Activated CD4-positive, alpha-beta T cell treated with anti-CD3 and anti-CD28 coated beads for 24 hours (primary cell): ENCODE results near the gene NOTO.
"Not testable (repeated sequence)": the region's sequence is repeated elsewhere in the genome, so short reads cannot be mapped to it uniquely, and the experiment has no call there.

ENCODE experiments used
- DNase-seq, 2 donors: peaks; one replicate each; pipeline ENCODE4 v3.0.0-alpha.2; 2020; ENCODE audit warnings: low read depth in 2 of 2

Gene NOTO

DNA sequence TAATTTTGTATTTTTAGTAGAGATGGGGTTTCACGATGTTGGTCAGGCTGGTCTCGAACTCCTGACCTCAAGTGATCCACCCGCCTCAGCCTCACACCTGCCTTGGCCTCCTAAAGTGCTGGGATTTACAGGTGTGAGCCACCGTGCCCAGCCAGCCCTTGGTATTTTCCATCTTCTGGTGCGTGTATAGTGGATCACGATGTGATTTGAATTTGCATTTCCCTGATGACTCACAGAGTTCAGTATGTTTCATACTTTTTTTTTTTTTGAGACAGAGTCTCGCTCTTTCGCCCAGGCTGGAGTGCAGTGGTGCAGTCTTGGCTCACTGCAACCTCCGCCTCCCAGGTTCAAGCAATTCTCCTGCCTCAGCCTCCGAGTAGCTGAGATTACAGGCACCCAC is 2.1 kb upstream of the NOTO start:
- not testable (repeated sequence) for DNase-seq

GRCh38 chr2:73203055-73203681 is 794 bp downstream of the NOTO start:
- DNase-seq = no peak

DNA sequence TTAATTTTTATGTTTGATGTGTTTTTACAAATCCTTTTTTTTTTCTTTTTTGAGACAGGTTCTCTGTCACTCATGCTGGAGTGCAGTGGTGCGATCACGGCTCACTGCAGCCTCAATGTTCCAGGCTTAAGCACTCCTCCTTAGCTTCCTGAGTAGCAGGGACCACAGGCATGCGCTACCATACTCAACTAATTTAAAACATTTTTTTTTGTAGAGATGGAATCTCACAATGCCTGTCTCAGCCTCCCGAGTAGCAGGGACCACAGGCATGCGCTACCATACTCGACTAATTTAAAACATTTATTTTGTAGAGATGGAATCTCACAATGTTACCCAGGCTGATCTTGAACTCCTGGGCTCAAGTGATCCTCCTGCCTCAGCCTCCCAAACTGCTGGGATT is 3.2 kb downstream of the NOTO start:
- DNase-seq = no peak

GRCh38 chr2:73208258-73208657 is 5.9 kb downstream of the NOTO start:
- no peak for DNase-seq

DNA sequence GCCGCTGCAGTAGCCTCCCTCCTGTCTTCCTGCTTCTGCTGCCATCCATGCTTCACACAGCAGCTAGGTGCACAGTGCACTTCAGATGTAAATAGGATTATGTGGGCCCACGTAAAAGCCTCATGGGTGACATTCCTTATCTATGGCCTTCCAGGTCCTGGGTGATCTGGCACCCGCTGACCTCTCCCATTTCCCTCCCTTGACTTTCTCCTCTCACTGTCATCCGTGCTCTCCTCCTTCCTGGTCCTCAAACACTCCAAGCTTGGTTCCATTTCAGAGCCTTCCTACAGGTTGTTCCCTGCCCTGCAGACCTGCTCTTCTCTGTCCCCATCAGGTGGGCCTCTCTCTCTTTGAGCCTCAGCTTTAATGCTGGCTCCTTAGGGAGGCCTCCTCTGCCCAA is 7.6 kb downstream of the NOTO start:
- no peak for DNase-seq

DNA sequence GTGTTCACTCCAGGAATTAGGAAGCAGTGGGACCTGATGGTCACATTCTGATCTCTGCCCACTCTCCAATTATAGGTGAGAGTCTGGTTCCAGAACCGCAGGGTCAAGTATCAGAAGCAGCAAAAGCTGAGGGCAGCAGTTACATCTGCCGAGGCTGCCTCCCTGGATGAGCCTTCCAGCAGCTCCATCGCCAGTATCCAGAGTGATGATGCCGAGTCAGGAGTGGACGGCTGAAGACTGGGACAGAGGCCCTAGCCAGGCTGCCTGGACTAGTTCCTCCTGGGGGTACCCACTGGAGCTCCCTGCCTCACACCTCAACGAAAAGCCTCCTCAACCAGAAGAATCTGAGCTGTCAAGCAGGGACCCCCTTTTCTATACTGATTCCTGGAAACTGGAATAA is 8.3 kb downstream of the NOTO start:
- no peak for DNase-seq

- no peak for DNase-seq
Measured at GRCh38 chr2:73212098-73212447, 9.7 kb downstream of the NOTO start.

DNA sequence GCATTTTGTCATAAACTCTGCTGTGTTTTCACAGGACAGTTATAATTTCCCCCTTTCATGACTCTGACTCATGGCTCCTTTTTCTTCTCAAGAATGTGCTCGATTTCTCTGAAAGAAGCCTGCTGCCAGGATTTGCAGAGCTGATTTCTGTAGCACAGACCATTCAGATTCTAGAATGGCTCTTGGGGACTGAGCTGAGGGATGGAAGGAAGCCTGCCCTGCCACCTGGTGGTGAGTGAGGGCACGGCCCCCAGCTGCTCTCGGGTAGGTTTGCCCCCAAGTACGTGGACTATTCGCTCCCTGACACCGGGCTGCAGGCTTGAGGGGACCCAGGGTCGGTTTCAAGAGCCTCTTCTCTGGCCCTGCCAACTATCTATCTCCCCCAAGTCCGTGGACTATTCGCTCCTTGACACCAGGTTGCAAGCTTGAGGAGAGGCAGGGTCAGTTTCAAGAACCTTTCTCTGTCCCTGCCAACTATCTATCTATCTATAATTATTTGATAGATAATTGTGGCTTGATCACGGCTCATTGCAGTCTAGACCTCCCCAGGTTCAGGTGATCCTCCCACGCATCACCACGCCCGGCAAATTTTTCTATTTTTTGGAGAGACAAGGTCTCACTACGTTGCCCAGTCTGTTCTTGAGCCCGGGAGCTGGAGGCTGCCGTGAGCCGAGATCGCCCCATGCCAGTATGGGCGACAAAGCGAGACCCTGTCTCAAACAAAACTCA is 10.2 kb downstream of the NOTO start:
- peak; percentile 66 to 67 for DNase-seq

DNA sequence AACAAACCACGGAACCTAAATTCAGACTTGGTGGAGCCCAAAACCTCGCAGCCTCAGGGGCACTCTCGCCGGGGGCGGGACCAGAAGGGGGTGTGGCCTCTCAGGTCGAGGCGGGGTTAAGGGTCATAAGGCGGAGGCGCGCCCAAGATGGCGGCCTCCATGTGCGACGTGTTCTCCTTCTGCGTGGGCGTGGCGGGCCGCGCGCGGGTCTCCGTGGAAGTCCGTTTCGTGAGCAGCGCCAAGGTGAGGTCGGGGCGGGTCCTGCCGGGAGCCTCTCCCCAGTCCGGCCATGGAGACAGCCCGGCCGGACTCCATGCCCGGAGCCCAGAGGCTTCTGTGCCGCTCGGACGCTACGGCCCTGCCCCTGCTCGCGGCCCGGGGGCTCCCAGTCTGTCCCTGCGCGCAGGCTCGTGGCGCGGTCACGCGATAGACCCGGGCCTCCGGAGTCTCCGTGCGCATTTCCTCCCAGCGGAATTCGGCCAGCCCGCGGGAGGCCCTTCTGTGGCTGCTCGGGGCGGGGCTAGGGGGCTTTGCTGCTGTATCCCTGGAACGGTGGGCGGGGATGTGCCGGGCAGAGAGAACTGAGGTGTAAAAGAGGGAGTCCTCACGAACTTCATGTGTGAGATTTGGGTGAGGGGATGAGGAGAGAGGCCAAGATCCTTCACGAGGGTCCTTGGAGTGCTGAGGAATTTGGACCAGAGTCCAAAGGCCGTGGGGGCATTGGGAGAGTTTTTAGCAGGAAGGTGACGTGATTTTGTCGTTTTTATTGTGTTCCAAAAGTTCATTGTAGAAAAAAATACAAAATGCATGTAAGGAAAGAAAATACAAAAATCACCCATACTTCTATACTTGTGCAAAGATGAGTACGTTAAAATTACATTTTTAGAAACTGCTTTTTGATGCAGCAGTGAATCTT is 12.0 kb downstream of the NOTO start, which contains the start of gene SMYD5:
SMYD5 (plus strand) TSS at position 126 of the 916 bp plus-strand sequence; CDS start at position 148, 22 bp downstream.
- peak; percentile 90 for DNase-seq

DNA sequence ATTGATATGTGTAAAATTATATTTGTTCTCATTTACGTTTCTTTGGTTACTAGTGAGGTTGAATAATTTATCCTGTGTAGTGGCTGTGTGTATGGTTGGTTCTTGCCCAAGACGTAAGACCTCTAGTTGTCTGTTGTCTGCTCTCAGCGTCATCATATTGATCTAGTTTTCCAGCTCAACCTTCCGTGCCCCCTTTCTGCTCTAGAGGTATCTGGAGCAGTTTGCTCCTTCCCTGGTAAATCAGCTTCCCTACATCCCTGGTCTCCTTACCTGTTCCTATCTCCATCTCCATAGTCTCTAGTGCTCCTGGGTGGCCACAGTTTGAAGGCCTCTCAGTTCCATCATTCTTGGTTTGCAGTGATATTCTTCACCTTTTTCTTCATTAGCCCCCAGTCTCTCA is 12.9 kb downstream of the NOTO start:
- DNase-seq = no peak

- no peak for DNase-seq
Measured at GRCh38 chr2:73217160-73217559, 14.8 kb downstream of the NOTO start.

- DNase-seq = no peak
Measured at GRCh38 chr2:73217826-73218225, 15.5 kb downstream of the NOTO start.

DNA sequence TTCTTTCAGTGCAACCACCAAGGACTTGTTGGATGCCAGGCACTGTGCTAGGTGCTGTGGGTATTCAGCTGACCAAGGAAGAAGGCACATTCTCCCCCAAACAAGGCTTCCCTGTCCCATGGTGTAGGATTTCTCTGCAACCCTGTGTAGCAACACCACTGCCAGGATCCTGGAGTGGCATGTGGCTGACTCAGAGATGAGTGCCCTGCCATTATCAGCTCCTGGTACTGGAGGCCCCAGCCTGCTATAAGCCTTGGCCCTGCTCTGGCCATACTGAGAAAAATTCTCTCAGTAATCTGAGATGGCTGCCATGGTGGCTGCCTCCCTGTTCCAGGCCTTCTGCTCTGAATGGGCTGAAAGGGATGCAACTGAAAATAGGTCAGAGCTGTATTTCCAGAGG is 15.9 kb downstream of the NOTO start:
- no peak for DNase-seq

DNA sequence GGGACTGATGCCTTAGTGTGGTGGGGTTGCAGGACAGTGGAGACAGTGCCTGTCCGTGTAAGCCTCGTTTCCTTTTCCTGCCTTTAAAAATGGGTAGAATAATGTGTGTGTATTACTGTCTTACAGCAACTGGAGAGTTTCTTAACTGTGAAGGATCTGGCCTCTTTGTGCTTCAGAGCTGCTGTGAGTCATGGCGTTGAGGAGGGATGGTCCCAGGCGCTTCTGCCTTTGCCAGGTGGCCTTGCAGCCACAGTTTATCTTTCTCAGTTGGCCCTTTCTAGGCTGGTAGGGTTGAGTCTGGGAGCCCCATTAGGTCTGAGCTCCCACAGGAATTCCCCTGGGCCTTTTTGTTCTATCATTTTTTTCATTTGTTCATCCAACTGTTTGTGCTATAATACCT is 21.4 kb downstream of the NOTO start:
- no peak for DNase-seq

GRCh38 chr2:73225513-73226360 is 23.4 kb downstream of the NOTO start:
- no peak for DNase-seq

- no peak for DNase-seq
Measured at GRCh38 chr2:73227086-73227485, 24.7 kb downstream of the NOTO start.

GRCh38 chr2:73228631-73229030 is 26.3 kb downstream of the NOTO start:
- no peak for DNase-seq

GRCh38 chr2:73232403-73233153 is 30.2 kb downstream of the NOTO start:
- no peak for DNase-seq

GRCh38 chr2:73233154-73233931 is 31.0 kb downstream of the NOTO start, which contains the start of gene PRADC1:
Gene PRADC1 (minus strand): TSS chr2:73233239. CDS start chr2:73233160, 79 bp downstream.
- peak; percentile 85 for DNase-seq
